Measurements from ENCODE around the gene CLBA1. TPM values are rescaled to one million over a fixed set of nuclear protein-coding genes. Genes with fewer than 3 reads are reported as not detected.

The CLBA1 gene
- total and polyA plus RNA-seq, 2 donors (not counting 1 experiment from before 2014, with no cell fraction given) = 11.3 to 11.7 TPM

GRCh38 chr14:105039458-105040205 is 54.0 kb downstream of the CLBA1 start:
- Histone ChIP-seq H3K27me3 (ENCODE audit: control insufficient read depth, insufficient read depth, low read length) (no peaks in the 10 kb centered on the region), H3K27ac (ENCODE audit: insufficient read depth, low read length) (no peak overlapping the region), H3K9me3 (ENCODE audit: control insufficient read depth, insufficient read depth, low read depth, low read length) (no peaks in the 10 kb centered on the region), H3K79me2 (ENCODE audit: control insufficient read depth, insufficient read depth, low read length) (no peaks in the 10 kb centered on the region), H2AFZ (ENCODE audit: low read length) (no peak overlapping the region), H3K36me3 (ENCODE audit: control insufficient read depth, insufficient read depth, low read length) (no peaks in the 10 kb centered on the region), H3K4me1 (ENCODE audit: control insufficient read depth, extremely low read depth, insufficient read depth, low read length) (no peaks in the 10 kb centered on the region), H3K4me3 (replicated peaks in 1 of 4; ENCODE audit: control extremely low read depth in 1 of 4, insufficient read depth in 1 of 4, low read depth in 3 of 4, low read length in 4 of 4) (no peak overlapping the region), H4K20me1 (ENCODE audit: control insufficient read depth, extremely low read depth, insufficient read depth, low read length) (no peaks in the 10 kb centered on the region), H3K4me2 (ENCODE audit: extremely low read depth, insufficient read depth, low read length) (no peak overlapping the region), H3K9ac (ENCODE audit: insufficient read depth, low read length) (no peak overlapping the region)
- no peak for DNase-seq (ENCODE audit: low read depth in 2 of 2)
- TF ChIP-seq EZH2 (IDR thresholded peaks at IDR 0.05; ENCODE audit: low read length, missing control alignments) = no peak
- TF ChIP-seq CTCF (conservative IDR thresholded peaks at IDR 0.05 in 1 of 2, IDR thresholded peaks at IDR 0.05 in 1 of 2; ENCODE audit: low read depth in 1 of 2, low read length in 2 of 2) = no peak

- Histone ChIP-seq H3K9ac (ENCODE audit: insufficient read depth, low read length) (no peak overlapping the region), H3K79me2 (ENCODE audit: control insufficient read depth, insufficient read depth, low read length) (no peaks in the 10 kb centered on the region), H3K36me3 (ENCODE audit: control insufficient read depth, insufficient read depth, low read length) (no peaks in the 10 kb centered on the region), H2AFZ (ENCODE audit: low read length) (no peak overlapping the region), H4K20me1 (ENCODE audit: control insufficient read depth, extremely low read depth, insufficient read depth, low read length) (no peaks in the 10 kb centered on the region), H3K9me3 (ENCODE audit: control insufficient read depth, insufficient read depth, low read depth, low read length) (no peaks in the 10 kb centered on the region), H3K4me2 (ENCODE audit: extremely low read depth, insufficient read depth, low read length) (no peak overlapping the region), H3K27ac (ENCODE audit: insufficient read depth, low read length) (no peak overlapping the region), H3K4me1 (ENCODE audit: control insufficient read depth, extremely low read depth, insufficient read depth, low read length) (no peaks in the 10 kb centered on the region), H3K4me3 (replicated peaks in 1 of 4; ENCODE audit: control extremely low read depth in 1 of 4, insufficient read depth in 1 of 4, low read depth in 3 of 4, low read length in 4 of 4) (no peak overlapping the region), H3K27me3 (ENCODE audit: control insufficient read depth, insufficient read depth, low read length) (no peaks in the 10 kb centered on the region)
- DNase-seq (ENCODE audit: low read depth in 2 of 2) = no peak
- TF ChIP-seq EZH2 (IDR thresholded peaks at IDR 0.05; ENCODE audit: low read length, missing control alignments) = no peak
- TF ChIP-seq CTCF (conservative IDR thresholded peaks at IDR 0.05 in 1 of 2, IDR thresholded peaks at IDR 0.05 in 1 of 2; ENCODE audit: low read depth in 1 of 2, low read length in 2 of 2) = no peak
These were observed 56.5 kb downstream of the CLBA1 start for GRCh38 chr14:105041841-105042765.

- no peak for DNase-seq (ENCODE audit: low read depth in 2 of 2)
- H3K4me1 ChIP-seq (ENCODE audit: control insufficient read depth, extremely low read depth, insufficient read depth, low read length) = no peaks in the 10 kb centered on the region
- H3K36me3 ChIP-seq (ENCODE audit: control insufficient read depth, insufficient read depth, low read length) = no peaks in the 10 kb centered on the region
- H3K4me2 ChIP-seq (ENCODE audit: extremely low read depth, insufficient read depth, low read length) = no peak overlapping the region
- H3K27ac ChIP-seq (ENCODE audit: insufficient read depth, low read length) = no peak overlapping the region
- H3K9ac ChIP-seq (ENCODE audit: insufficient read depth, low read length) = no peak overlapping the region
- no peak for TF ChIP-seq CTCF (conservative IDR thresholded peaks at IDR 0.05 in 1 of 2, IDR thresholded peaks at IDR 0.05 in 1 of 2; ENCODE audit: low read depth in 1 of 2, low read length in 2 of 2)
- no peak for TF ChIP-seq EZH2 (IDR thresholded peaks at IDR 0.05; ENCODE audit: low read length, missing control alignments)
- H2AFZ ChIP-seq (ENCODE audit: low read length) = no peak overlapping the region
- no peaks in the 10 kb centered on the region for H4K20me1 ChIP-seq (ENCODE audit: control insufficient read depth, extremely low read depth, insufficient read depth, low read length)
- H3K4me3 ChIP-seq (replicated peaks in 1 of 4; ENCODE audit: control extremely low read depth in 1 of 4, insufficient read depth in 1 of 4, low read depth in 3 of 4, low read length in 4 of 4) = no peak overlapping the region
- H3K27me3 ChIP-seq (ENCODE audit: control insufficient read depth, insufficient read depth, low read length) = no peaks in the 10 kb centered on the region
- H3K79me2 ChIP-seq (ENCODE audit: control insufficient read depth, insufficient read depth, low read length) = no peaks in the 10 kb centered on the region
- no peaks in the 10 kb centered on the region for H3K9me3 ChIP-seq (ENCODE audit: control insufficient read depth, insufficient read depth, low read depth, low read length)
These were observed 57.2 kb downstream of the CLBA1 start for GRCh38 chr14:105042813-105043212.

Measured in fibroblast of lung (primary cell).